Superior temporal gyrus (tissue), 1 donor: Measurements from ENCODE around the gene LONRF2.

Experiments used
- DNase-seq: peaks from one replicate; pipeline ENCODE4 v3.0.0-alpha.2; 2016; ENCODE audit errors: extremely low spot score

Gene LONRF2

GRCh38 chr2:100301881-100302584 lies 20.3 kb downstream of the LONRF2 start:
- no peak for DNase-seq

- DNase-seq, result no peak
Measured at GRCh38 chr2:100299548-100299947, 22.8 kb downstream of the LONRF2 start.

- DNase-seq, result no peak
Measured at GRCh38 chr2:100297511-100297910, 24.8 kb downstream of the LONRF2 start.

GRCh38 chr2:100294162-100294497 lies 28.2 kb downstream of the LONRF2 start:
- DNase-seq, result no peak

GRCh38 chr2:100293341-100294161 lies 28.8 kb downstream of the LONRF2 start:
- no peak for DNase-seq

GRCh38 chr2:100292022-100292580 lies 30.2 kb downstream of the LONRF2 start:
- DNase-seq, result no peak

GRCh38 chr2:100291152-100291970 lies 30.9 kb downstream of the LONRF2 start:
- DNase-seq, result peak; percentile 49

GRCh38 chr2:100290718-100291151 lies 31.6 kb downstream of the LONRF2 start:
- no peak for DNase-seq

GRCh38 chr2:100289020-100289419 lies 33.3 kb downstream of the LONRF2 start:
- no peak for DNase-seq

- DNase-seq, result no peak
Measured at GRCh38 chr2:100286318-100286717, 36.0 kb downstream of the LONRF2 start.

GRCh38 chr2:100285691-100286090 lies 36.6 kb downstream of the LONRF2 start:
- no peak for DNase-seq

GRCh38 chr2:100285011-100285410 lies 37.3 kb downstream of the LONRF2 start:
- no peak for DNase-seq

- no peak for DNase-seq
Measured at GRCh38 chr2:100283724-100284501, 38.4 kb downstream of the LONRF2 start.

GRCh38 chr2:100281521-100282438 lies 40.5 kb downstream of the LONRF2 start:
- peak; percentile 71 for DNase-seq

GRCh38 chr2:100279586-100280534 lies 42.4 kb downstream of the LONRF2 start:
- no peak for DNase-seq

- no peak for DNase-seq
Measured at GRCh38 chr2:100278986-100279385, 43.3 kb downstream of the LONRF2 start.

GRCh38 chr2:100278501-100278900 lies 43.8 kb downstream of the LONRF2 start:
- DNase-seq, result no peak

GRCh38 chr2:100277540-100278207 lies 44.6 kb downstream of the LONRF2 start:
- no peak for DNase-seq
